Endothelial cell (in vitro differentiated cells): ENCODE results near the gene MTG1. TPM values are rescaled to one million over a fixed set of nuclear protein-coding genes. Genes with fewer than 3 reads are reported as not detected.

ENCODE experiments used
- DNase-seq: peaks from one replicate; pipeline ENCODE4 v3.0.0; 2021; ENCODE audit warnings: low spot score
- H3K27ac Mint-ChIP-seq: one replicate; pipeline ENCODE4 v1.8.0; 2021; ENCODE audit warnings: mixed read lengths, inconsistent platforms; ENCODE audit not compliant: unreplicated experiment
- H3K27me3 Mint-ChIP-seq: one replicate; pipeline ENCODE4 v1.8.0; 2021; ENCODE audit warnings: mild to moderate bottlenecking, moderate library complexity, mixed read lengths, inconsistent platforms; ENCODE audit not compliant: unreplicated experiment
- H3K36me3 Mint-ChIP-seq: one replicate; pipeline ENCODE4 v1.8.0; 2021; ENCODE audit warnings: mild to moderate bottlenecking, low read depth, mixed read lengths, inconsistent platforms; ENCODE audit not compliant: unreplicated experiment
- H3K4me1 Mint-ChIP-seq: one replicate; pipeline ENCODE4 v1.8.0; 2021; ENCODE audit warnings: mild to moderate bottlenecking, mixed read lengths, inconsistent platforms; ENCODE audit not compliant: unreplicated experiment
- H3K4me3 Mint-ChIP-seq: one replicate; pipeline ENCODE4 v1.8.0; 2021; ENCODE audit warnings: mild to moderate bottlenecking, mixed read lengths, inconsistent platforms; ENCODE audit not compliant: unreplicated experiment
- H3K9me3 Mint-ChIP-seq: one replicate; pipeline ENCODE4 v1.8.0; 2021; ENCODE audit warnings: mixed read lengths, inconsistent platforms; ENCODE audit not compliant: unreplicated experiment
- CTCF ChIP-seq: fragments of 200-600 bp; sonication (generic); IDR thresholded peaks from one replicate; pipeline ENCODE4 v1.5.0; 2021; ENCODE audit warnings: antibody characterized with exemption; ENCODE audit not compliant: unreplicated experiment
- total RNA-seq: library from RNA; stranded (reverse); fragmentation: NEBNext Ultra II Directional; extraction: Animal tissue kit (Norgen Biotek cat#: 25700); gene quantifications from one replicate; pipeline ENCODE4 v1.2.1, GENCODE V29; 2021; ENCODE audit not compliant: unreplicated experiment

MTG1 gene
- total RNA-seq, 1 donor from 2014 or later: 97.3 TPM

GRCh38 chr10:133368153-133368552 lies 25.8 kb upstream of the MTG1 start:
- DNase-seq: no peak
- Mint-ChIP-seq H3K9me3 (no peaks in the 10 kb centered on the region), H3K36me3 (peaks cover 27% of the 10 kb centered on the region), H3K4me3 (no peak overlapping the region), H3K4me1 (peaks cover 2% of the 10 kb centered on the region), H3K27me3 (peaks cover 3% of the 10 kb centered on the region), H3K27ac (no peak overlapping the region)
- no peak for TF ChIP-seq CTCF

- Mint-ChIP-seq H3K36me3 (peaks cover 18% of the 10 kb centered on the region), H3K4me1 (peaks cover 4% of the 10 kb centered on the region), H3K27ac (peak overlapping the region; percentile 5), H3K9me3 (no peaks in the 10 kb centered on the region), H3K4me3 (peak overlapping the region; percentile 47), H3K27me3 (peaks cover 11% of the 10 kb centered on the region)
- TF ChIP-seq CTCF: no peak
- no peak for DNase-seq
These were observed 23.7 kb upstream of the MTG1 start for GRCh38 chr10:133370030-133370786.

GRCh38 chr10:133372507-133372906 lies 21.4 kb upstream of the MTG1 start:
- Mint-ChIP-seq H3K27me3 (peaks cover 23% of the 10 kb centered on the region), H3K36me3 (peaks cover 17% of the 10 kb centered on the region), H3K9me3 (no peaks in the 10 kb centered on the region), H3K27ac (no peak overlapping the region), H3K4me1 (peaks cover 4% of the 10 kb centered on the region), H3K4me3 (no peak overlapping the region)
- DNase-seq: no peak
- no peak for TF ChIP-seq CTCF

GRCh38 chr10:133373174-133374090 lies 20.5 kb upstream of the MTG1 start, which contains the start of gene ECHS1:
Gene ECHS1, minus strand, starts transcription at chr10:133373354. Its CDS starts 21 bp downstream, at chr10:133373333.
- TF ChIP-seq CTCF: no peak
- Mint-ChIP-seq H3K9me3 (no peaks in the 10 kb centered on the region), H3K4me1 (peaks cover 4% of the 10 kb centered on the region), H3K27ac (no peak within 1 kb of the TSS), H3K36me3 (peaks cover 12% of the 10 kb centered on the region), H3K27me3 (peaks cover 23% of the 10 kb centered on the region), H3K4me3 (peak within 1 kb of the TSS; percentile 92)
- peak; percentile 99 for DNase-seq
